Cardiac muscle cell (in vitro differentiated cells and primary cell): ENCODE results near the gene MAP1LC3B. TPM values are rescaled to one million over a fixed set of nuclear protein-coding genes. Genes with fewer than 3 reads are reported as not detected.

ENCODE experiments used
- DNase-seq, 2 donors: peaks; one replicate each; pipeline versions ENCODE4 v3.0.0 to v3.0.0-alpha.2; 2010 to 2017; ENCODE audit warnings: low read depth in 1 of 2, low spot score in 1 of 2
- H3K27ac ChIP-seq: fragments of 200-600 bp; sonication (generic); 2 replicates; pipeline ENCODE4 v1.5.1; 2016
- H3K27me3 ChIP-seq: fragments of 200-600 bp; sonication (generic); 2 replicates; pipeline ENCODE4 v1.6.0; 2016; ENCODE audit warnings: control low read depth
- H3K36me3 ChIP-seq: fragments of 200-600 bp; sonication (generic); 2 replicates; pipeline ENCODE4 v1.5.1; 2016; ENCODE audit warnings: control low read depth
- H3K4me1 ChIP-seq: fragments of 200-600 bp; sonication (generic); 2 replicates; pipeline ENCODE4 v1.8.1; 2017; ENCODE audit warnings: low read depth, mild to moderate bottlenecking, mixed run types
- H3K4me3 ChIP-seq: fragments of 200-600 bp; sonication (generic); 2 replicates; pipeline ENCODE4 v1.5.1; 2016; ENCODE audit warnings: mild to moderate bottlenecking
- H3K9me3 ChIP-seq: fragments of 200-600 bp; sonication (generic); 2 replicates; pipeline ENCODE4 v1.5.1; 2017; ENCODE audit warnings: low read depth, mild to moderate bottlenecking, control low read depth
- polyA plus RNA-seq: library from polyadenylated mRNA; unstranded; fragments of >200 nt; fragmentation: Nextera tagmentation; extraction: Ambion mirVana; gene quantifications from 2 replicates; pipeline ENCODE4 v1.2.1, GENCODE V29; 2016
- total RNA-seq: library from RNA; depleted of rRNA; stranded (reverse); fragments of >200 nt; gene quantifications from 2 replicates; pipeline ENCODE4 v1.2.3, GENCODE V29; 2016
- TF ChIP-seq, protein P1 (sequence below): IDR thresholded peaks from 2 replicates; pipeline ENCODE4 v1.5.1; 2012; ENCODE audit warnings: low read depth, mild to moderate bottlenecking, low read length

Gene MAP1LC3B
- total and polyA plus RNA-seq, 2 experiments from 2014 or later, result 37.7 to 164 TPM

- peaks cover 23% of the 10 kb centered on the region for H3K4me1 ChIP-seq
- H3K4me3 ChIP-seq, result no peak overlapping the region
- H3K27me3 ChIP-seq, result no peaks in the 10 kb centered on the region
- H3K27ac ChIP-seq, result no peak overlapping the region
- peaks cover 3% of the 10 kb centered on the region for H3K36me3 ChIP-seq
- no peaks in the 10 kb centered on the region for H3K9me3 ChIP-seq
- DNase-seq, result no peak
- TF ChIP-seq, protein P1, sequence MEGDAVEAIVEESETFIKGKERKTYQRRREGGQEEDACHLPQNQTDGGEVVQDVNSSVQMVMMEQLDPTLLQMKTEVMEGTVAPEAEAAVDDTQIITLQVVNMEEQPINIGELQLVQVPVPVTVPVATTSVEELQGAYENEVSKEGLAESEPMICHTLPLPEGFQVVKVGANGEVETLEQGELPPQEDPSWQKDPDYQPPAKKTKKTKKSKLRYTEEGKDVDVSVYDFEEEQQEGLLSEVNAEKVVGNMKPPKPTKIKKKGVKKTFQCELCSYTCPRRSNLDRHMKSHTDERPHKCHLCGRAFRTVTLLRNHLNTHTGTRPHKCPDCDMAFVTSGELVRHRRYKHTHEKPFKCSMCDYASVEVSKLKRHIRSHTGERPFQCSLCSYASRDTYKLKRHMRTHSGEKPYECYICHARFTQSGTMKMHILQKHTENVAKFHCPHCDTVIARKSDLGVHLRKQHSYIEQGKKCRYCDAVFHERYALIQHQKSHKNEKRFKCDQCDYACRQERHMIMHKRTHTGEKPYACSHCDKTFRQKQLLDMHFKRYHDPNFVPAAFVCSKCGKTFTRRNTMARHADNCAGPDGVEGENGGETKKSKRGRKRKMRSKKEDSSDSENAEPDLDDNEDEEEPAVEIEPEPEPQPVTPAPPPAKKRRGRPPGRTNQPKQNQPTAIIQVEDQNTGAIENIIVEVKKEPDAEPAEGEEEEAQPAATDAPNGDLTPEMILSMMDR, result no peak
These were observed 35.7 kb upstream of the MAP1LC3B start for GRCh38 chr16:87356491-87356853.

DNA sequence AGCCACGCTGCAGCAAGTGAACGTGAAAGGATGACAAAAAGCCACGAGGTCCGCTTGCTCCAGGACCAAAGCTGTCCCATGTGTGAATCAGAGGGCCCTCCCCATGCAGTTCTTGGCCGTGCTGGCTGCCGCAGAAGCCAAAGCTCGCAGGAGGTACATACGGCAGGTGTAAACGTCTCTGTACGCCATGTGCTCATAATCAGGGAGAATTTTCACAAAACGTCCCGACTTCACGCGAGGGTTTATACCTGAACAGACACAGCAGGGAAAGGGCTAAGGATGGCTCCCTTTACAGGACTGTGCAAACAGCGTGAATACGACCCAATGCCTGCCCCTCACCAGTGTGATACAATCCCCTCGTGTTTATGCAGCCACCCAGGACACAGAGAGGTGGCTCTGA, 33.9 kb upstream of the MAP1LC3B start:
- Histone ChIP-seq H3K27ac (no peak overlapping the region), H3K4me3 (no peak overlapping the region), H3K9me3 (no peaks in the 10 kb centered on the region), H3K27me3 (no peaks in the 10 kb centered on the region), H3K4me1 (peaks cover 16% of the 10 kb centered on the region), H3K36me3 (peaks cover 3% of the 10 kb centered on the region)
- DNase-seq, result no peak
- TF ChIP-seq, protein P1, result no peak

GRCh38 chr16:87358696-87359095, 33.4 kb upstream of the MAP1LC3B start:
- peaks cover 20% of the 10 kb centered on the region for H3K4me1 ChIP-seq
- no peak for DNase-seq
- H3K27me3 ChIP-seq, result no peaks in the 10 kb centered on the region
- peaks cover 3% of the 10 kb centered on the region for H3K36me3 ChIP-seq
- no peaks in the 10 kb centered on the region for H3K9me3 ChIP-seq
- TF ChIP-seq, protein P1, result no peak
- no peak overlapping the region for H3K27ac ChIP-seq
- H3K4me3 ChIP-seq, result no peak overlapping the region

DNA sequence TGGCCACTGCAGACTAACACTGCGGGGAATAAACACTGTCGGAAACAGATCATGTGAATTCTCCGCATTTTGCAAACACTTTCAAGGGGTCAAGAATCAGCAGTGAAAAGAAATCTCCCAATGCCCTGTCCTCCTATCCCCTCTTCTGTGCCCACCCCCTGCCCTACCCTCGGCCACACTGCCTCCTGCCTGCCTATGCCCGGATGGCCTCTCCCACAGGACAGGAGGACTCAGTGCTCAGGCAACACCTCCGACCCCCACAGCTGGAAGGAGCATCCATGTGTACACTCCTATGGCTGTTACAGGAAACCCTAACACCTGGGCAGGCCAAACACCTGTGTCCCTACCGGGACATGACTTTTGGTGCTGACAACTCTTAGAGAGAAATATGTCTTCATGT, 33.0 kb upstream of the MAP1LC3B start:
- peaks cover 3% of the 10 kb centered on the region for H3K36me3 ChIP-seq
- TF ChIP-seq, protein P1, result no peak

GRCh38 chr16:87360862-87361610, 31.1 kb upstream of the MAP1LC3B start:
- no peak overlapping the region for H3K27ac ChIP-seq
- DNase-seq, result no peak
- no peaks in the 10 kb centered on the region for H3K9me3 ChIP-seq
- peaks cover 3% of the 10 kb centered on the region for H3K36me3 ChIP-seq
- no peak overlapping the region for H3K4me3 ChIP-seq
- TF ChIP-seq, protein P1, result no peak
- H3K4me1 ChIP-seq, result peaks cover 19% of the 10 kb centered on the region
- no peaks in the 10 kb centered on the region for H3K27me3 ChIP-seq

More for the DNA sequence above, 33.0 kb upstream of the MAP1LC3B start:
- peaks cover 24% of the 10 kb centered on the region for H3K4me1 ChIP-seq
- no peaks in the 10 kb centered on the region for H3K27me3 ChIP-seq
- H3K4me3 ChIP-seq, result no peak overlapping the region
- H3K27ac ChIP-seq, result no peak overlapping the region
- DNase-seq, result no peak
- H3K9me3 ChIP-seq, result no peaks in the 10 kb centered on the region
